HepG2 (cell line): ENCODE results near the gene SMAD7. TPM values are rescaled to one million over a fixed set of nuclear protein-coding genes. Genes with fewer than 3 reads are reported as not detected.
A peak's percentile ranks its signal among the peaks of the same experiment; 100 is the strongest.

Experiments used
- DPF2 ChIP-seq: sonication (generic); formaldehyde crosslinking; IDR thresholded peaks from 2 replicates; pipeline ENCODE4 v1.4.0; 2020; ENCODE audit warnings: mild to moderate bottlenecking, low read depth, missing genetic modification reagents, borderline replicate concordance
- ELF4 ChIP-seq: sonication (generic); formaldehyde crosslinking; IDR thresholded peaks from 2 replicates; pipeline ENCODE4 v1.5.0; 2020; ENCODE audit warnings: missing genetic modification reagents, mild to moderate bottlenecking, moderate library complexity, borderline replicate concordance
- IRF1 ChIP-seq: sonication (generic); formaldehyde crosslinking; IDR thresholded peaks from 2 replicates; pipeline ENCODE4 v1.4.0; 2020; ENCODE audit warnings: low read depth, mild to moderate bottlenecking, missing genetic modification reagents
- KDM3A ChIP-seq: IDR thresholded peaks from 2 replicates; pipeline ENCODE4 v1.6.1; 2018; ENCODE audit warnings: low read depth, missing compliant biosample characterization
- KLF9 ChIP-seq: IDR thresholded peaks from 2 replicates; pipeline ENCODE4 v1.6.1; 2016; ENCODE audit warnings: low read depth
- LCORL ChIP-seq, 2 experiments: fragments of 450-650 bp in 1 of 2; sonication (generic) in 1 of 2; formaldehyde crosslinking in 1 of 2; IDR thresholded peaks; 2 replicates each; pipeline versions ENCODE4 v1.5.0 to v1.6.1; 2017 to 2020; ENCODE audit warnings: antibody characterized with exemption in 1 of 2, missing genetic modification reagents in 1 of 2
- MED1 ChIP-seq: sonication (generic); formaldehyde crosslinking; IDR thresholded peaks from 2 replicates; pipeline ENCODE4 v1.4.0; 2020; ENCODE audit warnings: missing genetic modification reagents
- MTF2 ChIP-seq: sonication (generic); formaldehyde crosslinking; IDR thresholded peaks from 2 replicates; pipeline ENCODE4 v1.5.0; 2020; ENCODE audit warnings: missing genetic modification reagents, borderline replicate concordance
- NFKBIZ ChIP-seq: IDR thresholded peaks from 2 replicates; pipeline ENCODE4 v1.6.1; 2018; ENCODE audit warnings: missing genetic modification reagents, missing compliant biosample characterization
- PAX8 ChIP-seq: sonication (generic); formaldehyde crosslinking; IDR thresholded peaks from 2 replicates; pipeline ENCODE4 v1.8.0; 2022; ENCODE audit warnings: mild to moderate bottlenecking, missing genetic modification reagents, borderline replicate concordance
- PHF21A ChIP-seq: sonication (generic); formaldehyde crosslinking; IDR thresholded peaks from 2 replicates; pipeline ENCODE4 v1.5.0; 2020; ENCODE audit warnings: mild to moderate bottlenecking, missing genetic modification reagents
- PRMT3 ChIP-seq: sonication (generic); formaldehyde crosslinking; IDR thresholded peaks from 2 replicates; pipeline ENCODE4 v1.8.1; 2022; ENCODE audit warnings: low read depth, mild to moderate bottlenecking, moderate library complexity, missing genetic modification reagents, borderline replicate concordance
- RELA ChIP-seq: sonication (generic); formaldehyde crosslinking; IDR thresholded peaks from 2 replicates; pipeline ENCODE4 v1.4.0; 2020; ENCODE audit warnings: missing genetic modification reagents
- SKIL ChIP-seq: sonication (generic); formaldehyde crosslinking; IDR thresholded peaks from 2 replicates; pipeline ENCODE4 v1.8.0; 2022; ENCODE audit warnings: missing genetic modification reagents, mild to moderate bottlenecking, moderate library complexity, borderline replicate concordance
- SRSF1 ChIP-seq: fragments of 200-400 bp; formaldehyde crosslinking; optimal IDR thresholded peaks from 2 replicates; pipeline ENCODE3; 2017; ENCODE audit warnings: mild to moderate bottlenecking, low read depth, low read length, moderate library complexity
- ZIK1 ChIP-seq: sonication (generic); formaldehyde crosslinking; IDR thresholded peaks from 2 replicates; pipeline ENCODE4 v1.5.0; 2020; ENCODE audit warnings: mild to moderate bottlenecking, low read depth, missing genetic modification reagents, borderline replicate concordance
- ZNF746 ChIP-seq: sonication (generic); formaldehyde crosslinking; IDR thresholded peaks from 2 replicates; pipeline ENCODE4 v1.8.0; 2022; ENCODE audit warnings: mild to moderate bottlenecking, missing genetic modification reagents
- ZSCAN25 ChIP-seq: sonication (generic); formaldehyde crosslinking; IDR thresholded peaks from 2 replicates; pipeline ENCODE4 v1.8.0; 2022; ENCODE audit warnings: mild to moderate bottlenecking, missing genetic modification reagents
- polyA plus RNA-seq, 8 experiments: library from polyadenylated mRNA; depleted of rRNA in 3 of 8; stranded (reverse) in 7 of 8; unstranded in 1 of 8; fragments of >200 nt; fragmentation: Illumina TruSeq in 4 of 8; extraction: Trizol in 4 of 8; gene quantifications; 2 replicates each; pipeline versions ENCODE4 v1.2.1 to v1.2.3, GENCODE V29; 2011 to 2016; ENCODE audit warnings: low read depth in 4 of 8, missing spikeins in 1 of 8, mixed read lengths in 1 of 8; ENCODE audit not compliant: insufficient read depth in 1 of 8
- total RNA-seq, 5 experiments: library from RNA; depleted of rRNA; stranded (reverse); fragments of >200 nt; fragmentation: Illumina TruSeq; extraction: Trizol; gene quantifications; 2 replicates each; pipeline ENCODE4 v1.2.3, GENCODE V29; 2016; ENCODE audit warnings: low read depth in 1 of 5
- TF ChIP-seq, protein P1 (sequence below): sonication (generic); formaldehyde crosslinking; IDR thresholded peaks from 2 replicates; pipeline ENCODE4 v1.4.0; 2020; ENCODE audit warnings: missing genetic modification reagents, borderline replicate concordance
- TF ChIP-seq, protein P2 (sequence below): sonication (generic); formaldehyde crosslinking; IDR thresholded peaks from 2 replicates; pipeline ENCODE4 v1.4.0; 2020; ENCODE audit warnings: missing genetic modification reagents, borderline replicate concordance

SMAD7 gene
- total and polyA plus RNA-seq, 2 of the 13 experiments (the other 11 are each of a cell fraction or from before 2014, with no cell fraction given), result 17.4 to 24.7 TPM

- TF ChIP-seq, protein P1, sequence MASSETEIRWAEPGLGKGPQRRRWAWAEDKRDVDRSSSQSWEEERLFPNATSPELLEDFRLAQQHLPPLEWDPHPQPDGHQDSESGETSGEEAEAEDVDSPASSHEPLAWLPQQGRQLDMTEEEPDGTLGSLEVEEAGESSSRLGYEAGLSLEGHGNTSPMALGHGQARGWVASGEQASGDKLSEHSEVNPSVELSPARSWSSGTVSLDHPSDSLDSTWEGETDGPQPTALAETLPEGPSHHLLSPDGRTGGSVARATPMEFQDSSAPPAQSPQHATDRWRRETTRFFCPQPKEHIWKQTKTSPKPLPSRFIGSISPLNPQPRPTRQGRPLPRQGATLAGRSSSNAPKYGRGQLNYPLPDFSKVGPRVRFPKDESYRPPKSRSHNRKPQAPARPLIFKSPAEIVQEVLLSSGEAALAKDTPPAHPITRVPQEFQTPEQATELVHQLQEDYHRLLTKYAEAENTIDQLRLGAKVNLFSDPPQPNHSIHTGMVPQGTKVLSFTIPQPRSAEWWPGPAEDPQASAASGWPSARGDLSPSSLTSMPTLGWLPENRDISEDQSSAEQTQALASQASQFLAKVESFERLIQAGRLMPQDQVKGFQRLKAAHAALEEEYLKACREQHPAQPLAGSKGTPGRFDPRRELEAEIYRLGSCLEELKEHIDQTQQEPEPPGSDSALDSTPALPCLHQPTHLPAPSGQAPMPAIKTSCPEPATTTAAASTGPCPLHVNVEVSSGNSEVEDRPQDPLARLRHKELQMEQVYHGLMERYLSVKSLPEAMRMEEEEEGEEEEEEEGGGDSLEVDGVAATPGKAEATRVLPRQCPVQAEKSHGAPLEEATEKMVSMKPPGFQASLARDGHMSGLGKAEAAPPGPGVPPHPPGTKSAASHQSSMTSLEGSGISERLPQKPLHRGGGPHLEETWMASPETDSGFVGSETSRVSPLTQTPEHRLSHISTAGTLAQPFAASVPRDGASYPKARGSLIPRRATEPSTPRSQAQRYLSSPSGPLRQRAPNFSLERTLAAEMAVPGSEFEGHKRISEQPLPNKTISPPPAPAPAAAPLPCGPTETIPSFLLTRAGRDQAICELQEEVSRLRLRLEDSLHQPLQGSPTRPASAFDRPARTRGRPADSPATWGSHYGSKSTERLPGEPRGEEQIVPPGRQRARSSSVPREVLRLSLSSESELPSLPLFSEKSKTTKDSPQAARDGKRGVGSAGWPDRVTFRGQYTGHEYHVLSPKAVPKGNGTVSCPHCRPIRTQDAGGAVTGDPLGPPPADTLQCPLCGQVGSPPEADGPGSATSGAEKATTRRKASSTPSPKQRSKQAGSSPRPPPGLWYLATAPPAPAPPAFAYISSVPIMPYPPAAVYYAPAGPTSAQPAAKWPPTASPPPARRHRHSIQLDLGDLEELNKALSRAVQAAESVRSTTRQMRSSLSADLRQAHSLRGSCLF (CRISPR knock-in tag), result no peak
- TF ChIP-seq NFKBIZ (CRISPR knock-in tag) (no peak), PRMT3 (no peak), SKIL (CRISPR knock-in tag) (no peak; the same call in 1 of the 2 replicates), PAX8 (no peak), MED1 (CRISPR knock-in tag) (peak; percentile 45; the same call in 1 of the 2 replicates), ZNF746 (CRISPR knock-in tag) (no peak), MTF2 (CRISPR knock-in tag) (0 out of 2 replicates have a peak, but pooled peaks have one; percentile 61), IRF1 (no peak), KLF9 (CRISPR knock-in tag) (peak; percentile 92; the same call in 1 of the 2 replicates), ELF4 (CRISPR knock-in tag) (no peak), ZSCAN25 (CRISPR knock-in tag) (peak; percentile 47; the same call in 1 of the 2 replicates), SRSF1 (peak; percentile 47), PHF21A (CRISPR knock-in tag) (peak; percentile 28; the same call in 1 of the 2 replicates), ZIK1 (CRISPR knock-in tag) (no peak), KDM3A (CRISPR knock-in tag) (no peak; the same call in 1 of the 2 replicates), LCORL (IDR thresholded peaks at IDR 0.05) (no peak), LCORL (CRISPR knock-in tag; IDR thresholded peaks at IDR 0.05) (peak; percentile 87; the same call in 1 of the 2 replicates), DPF2 (no peak), RELA (CRISPR knock-in tag) (no peak)
- TF ChIP-seq, protein P2, sequence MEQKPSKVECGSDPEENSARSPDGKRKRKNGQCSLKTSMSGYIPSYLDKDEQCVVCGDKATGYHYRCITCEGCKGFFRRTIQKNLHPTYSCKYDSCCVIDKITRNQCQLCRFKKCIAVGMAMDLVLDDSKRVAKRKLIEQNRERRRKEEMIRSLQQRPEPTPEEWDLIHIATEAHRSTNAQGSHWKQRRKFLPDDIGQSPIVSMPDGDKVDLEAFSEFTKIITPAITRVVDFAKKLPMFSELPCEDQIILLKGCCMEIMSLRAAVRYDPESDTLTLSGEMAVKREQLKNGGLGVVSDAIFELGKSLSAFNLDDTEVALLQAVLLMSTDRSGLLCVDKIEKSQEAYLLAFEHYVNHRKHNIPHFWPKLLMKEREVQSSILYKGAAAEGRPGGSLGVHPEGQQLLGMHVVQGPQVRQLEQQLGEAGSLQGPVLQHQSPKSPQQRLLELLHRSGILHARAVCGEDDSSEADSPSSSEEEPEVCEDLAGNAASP, result peak; percentile 32; the same call in 1 of the 2 replicates
Measured at GRCh38 chr18:48896875-48897511, 53.8 kb downstream of the SMAD7 start (continued).
